Tibial artery (tissue), 4 donors: ENCODE results near the gene SDC3.
A peak's percentile ranks its signal among the peaks of the same experiment; 100 is the strongest.

Experiments used
- DNase-seq, 2 donors: peaks; one replicate each; pipeline ENCODE4 v3.0.0-alpha.2; 2019
- H3K27ac ChIP-seq, 2 donors: fragments of 200-600 bp; sonication (generic) in 1 of 2; 1 replicate in 1 of 2; 2 replicates in 1 of 2; pipeline ENCODE4 v1.5.1; 2018 to 2019; ENCODE audit warnings: mild to moderate bottlenecking in 1 of 2
- H3K27me3 ChIP-seq, 2 donors: fragments of 200-600 bp; sonication (generic) in 1 of 2; one replicate each; pipeline versions ENCODE4 v1.5.1 to v1.6.0; 2016 to 2019
- H3K36me3 ChIP-seq, 3 donors: fragments of 200-600 bp; sonication (generic) in 2 of 3; one replicate each; pipeline ENCODE4 v1.5.1; 2016 to 2019; ENCODE audit warnings: mild to moderate bottlenecking in 2 of 3
- H3K4me1 ChIP-seq, 4 donors: fragments of 200-600 bp; sonication (generic) in 2 of 4; 1 replicate in 3 of 4; 2 replicates in 1 of 4; pipeline ENCODE4 v1.5.1; 2016 to 2019
- H3K4me3 ChIP-seq, 2 donors: fragments of 200-600 bp; sonication (generic) in 1 of 2; 1 replicate in 1 of 2; 2 replicates in 1 of 2; pipeline ENCODE4 v1.5.1; 2018 to 2019; ENCODE audit warnings: mild to moderate bottlenecking in 2 of 2
- H3K9me3 ChIP-seq, 3 donors: fragments of 200-600 bp; sonication (generic) in 1 of 3; one replicate each; pipeline ENCODE4 v1.5.1; 2016 to 2019
- intact Hi-C: fragments of 100-400 bp; cut with DNase I; formaldehyde crosslinking; loops from one replicate; pipeline ENCODE4 v1.15.0; 2023; ENCODE audit warnings: low total_unique reads
- TF ChIP-seq, protein P1 (sequence below), 2 experiments: fragments of 200-600 bp in 1 of 2; fragments of 450-650 bp in 1 of 2; IDR thresholded peaks; one replicate each; pipeline ENCODE4 v1.5.1; 2017 to 2019; ENCODE audit warnings: antibody characterized with exemption in 2 of 2, mild to moderate bottlenecking in 1 of 2, moderate library complexity in 1 of 2

SDC3 gene

GRCh38 chr1:30845237-30845903, 63.2 kb downstream of the SDC3 start:
- H3K4me3 ChIP-seq: no peak overlapping the region
- no peak overlapping the region for H3K27ac ChIP-seq
- TF ChIP-seq, protein P1, sequence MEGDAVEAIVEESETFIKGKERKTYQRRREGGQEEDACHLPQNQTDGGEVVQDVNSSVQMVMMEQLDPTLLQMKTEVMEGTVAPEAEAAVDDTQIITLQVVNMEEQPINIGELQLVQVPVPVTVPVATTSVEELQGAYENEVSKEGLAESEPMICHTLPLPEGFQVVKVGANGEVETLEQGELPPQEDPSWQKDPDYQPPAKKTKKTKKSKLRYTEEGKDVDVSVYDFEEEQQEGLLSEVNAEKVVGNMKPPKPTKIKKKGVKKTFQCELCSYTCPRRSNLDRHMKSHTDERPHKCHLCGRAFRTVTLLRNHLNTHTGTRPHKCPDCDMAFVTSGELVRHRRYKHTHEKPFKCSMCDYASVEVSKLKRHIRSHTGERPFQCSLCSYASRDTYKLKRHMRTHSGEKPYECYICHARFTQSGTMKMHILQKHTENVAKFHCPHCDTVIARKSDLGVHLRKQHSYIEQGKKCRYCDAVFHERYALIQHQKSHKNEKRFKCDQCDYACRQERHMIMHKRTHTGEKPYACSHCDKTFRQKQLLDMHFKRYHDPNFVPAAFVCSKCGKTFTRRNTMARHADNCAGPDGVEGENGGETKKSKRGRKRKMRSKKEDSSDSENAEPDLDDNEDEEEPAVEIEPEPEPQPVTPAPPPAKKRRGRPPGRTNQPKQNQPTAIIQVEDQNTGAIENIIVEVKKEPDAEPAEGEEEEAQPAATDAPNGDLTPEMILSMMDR (IDR thresholded peaks at IDR 0.05): no peak
- H3K9me3 ChIP-seq: no peaks in the 10 kb centered on the region
- peaks cover 0 to 12% (median 0%) of the 10 kb centered on the region in 4 donors for H3K4me1 ChIP-seq
- no peaks in the 10 kb centered on the region for H3K36me3 ChIP-seq
- H3K27me3 ChIP-seq: peaks cover 0 to 17% of the 10 kb centered on the region in 2 donors
- intact Hi-C loops: no loop called here
- no peak for DNase-seq

- Histone ChIP-seq H3K36me3 (no peaks in the 10 kb centered on the region), H3K27ac (no peak overlapping the region), H3K4me3 (no peak overlapping the region), H3K4me1 (peaks cover 0 to 12% (median 0%) of the 10 kb centered on the region in 4 donors), H3K27me3 (peaks cover 0 to 9% of the 10 kb centered on the region in 2 donors), H3K9me3 (no peaks in the 10 kb centered on the region)
- no peak for DNase-seq
- TF ChIP-seq, protein P1 (IDR thresholded peaks at IDR 0.05): no peak
- intact Hi-C loops: no loop called here
These were observed 63.9 kb downstream of the SDC3 start for GRCh38 chr1:30844631-30845030.

DNA sequence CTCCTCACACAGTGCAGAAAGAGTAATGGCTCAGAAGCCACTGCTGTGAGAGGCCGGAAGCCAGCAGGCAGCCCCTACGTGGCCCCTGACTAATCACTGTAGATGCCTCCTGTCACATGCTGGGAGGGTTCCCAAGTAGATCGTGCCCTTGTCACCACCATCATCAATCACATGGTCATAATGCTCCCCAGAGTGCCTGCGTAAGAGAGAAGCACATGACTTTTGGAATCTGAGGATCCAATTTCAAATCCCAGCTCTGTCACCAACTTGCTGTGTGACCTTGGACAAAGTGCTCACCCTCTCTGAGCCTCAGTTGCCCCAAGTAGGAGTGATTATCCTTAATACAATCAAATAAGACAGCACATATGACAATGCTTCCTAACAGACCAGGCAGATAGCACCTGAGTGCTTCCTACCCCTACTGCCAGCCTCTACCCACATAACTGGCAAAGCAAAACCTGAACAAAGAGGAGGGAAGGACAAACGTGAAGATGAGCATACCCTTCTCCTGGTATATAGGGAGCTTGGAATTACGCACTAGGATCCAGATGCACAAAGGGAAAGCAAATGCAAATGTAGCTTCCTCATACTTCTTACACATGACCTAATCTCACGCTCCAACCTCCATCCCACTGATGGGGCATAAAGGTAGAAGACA, 65.7 kb downstream of the SDC3 start:
- intact Hi-C loops: no loop called here

GRCh38 chr1:30840904-30841598, 67.5 kb downstream of the SDC3 start:
- Histone ChIP-seq H3K4me1 (peaks cover 0 to 6% (median 0%) of the 10 kb centered on the region in 4 donors), H3K36me3 (no peaks in the 10 kb centered on the region), H3K27me3 (peaks cover 0 to 5% of the 10 kb centered on the region in 2 donors), H3K9me3 (no peaks in the 10 kb centered on the region), H3K4me3 (no peak overlapping the region), H3K27ac (no peak overlapping the region)
- peak in 1 of 2 donors; percentile 40 for DNase-seq
- intact Hi-C loops: no loop called here
- TF ChIP-seq, protein P1 (IDR thresholded peaks at IDR 0.05): no peak

More for the DNA sequence above, 65.7 kb downstream of the SDC3 start:
- H3K9me3 ChIP-seq: no peaks in the 10 kb centered on the region
- no peaks in the 10 kb centered on the region for H3K36me3 ChIP-seq
- H3K4me3 ChIP-seq: no peak overlapping the region
- TF ChIP-seq, protein P1 (IDR thresholded peaks at IDR 0.05): no peak
- peaks cover 0 to 12% (median 0%) of the 10 kb centered on the region in 4 donors for H3K4me1 ChIP-seq
- H3K27me3 ChIP-seq: peaks cover 0 to 8% of the 10 kb centered on the region in 2 donors
- no peak overlapping the region for H3K27ac ChIP-seq
- DNase-seq: no peak

- Histone ChIP-seq H3K27me3 (peaks cover 0 to 5% of the 10 kb centered on the region in 2 donors), H3K4me1 (peaks cover 0 to 3% (median 0%) of the 10 kb centered on the region in 4 donors), H3K27ac (no peak overlapping the region), H3K36me3 (no peaks in the 10 kb centered on the region), H3K4me3 (no peak overlapping the region), H3K9me3 (no peaks in the 10 kb centered on the region)
- TF ChIP-seq, protein P1 (IDR thresholded peaks at IDR 0.05): no peak
- DNase-seq: no peak
- intact Hi-C loops: no loop called here
These were observed 68.7 kb downstream of the SDC3 start for GRCh38 chr1:30839827-30840359.
